WTC11 (cell line): ENCODE measurements around the gene ZNF326.

Experiments
- ESRRA ChIP-seq: sonication (generic); formaldehyde crosslinking; IDR thresholded peaks from 2 replicates; pipeline ENCODE4 v1.8.1; 2022; ENCODE audit warnings: mild to moderate bottlenecking, missing genetic modification reagents, borderline replicate concordance
- USF2 ChIP-seq: sonication (generic); formaldehyde crosslinking; IDR thresholded peaks from 2 replicates; pipeline ENCODE4 v1.8.1; 2023; ENCODE audit warnings: mild to moderate bottlenecking, missing genetic modification reagents, moderate library complexity

- TF ChIP-seq ESRRA (no peak), USF2 (CRISPR knock-in tag) (no peak)
Measured at GRCh38 chr1:89978755-89979154, 16.2 kb upstream of the ZNF326 start.
